ENCODE measurements around the gene DOCK2.

Gene DOCK2

DNA sequence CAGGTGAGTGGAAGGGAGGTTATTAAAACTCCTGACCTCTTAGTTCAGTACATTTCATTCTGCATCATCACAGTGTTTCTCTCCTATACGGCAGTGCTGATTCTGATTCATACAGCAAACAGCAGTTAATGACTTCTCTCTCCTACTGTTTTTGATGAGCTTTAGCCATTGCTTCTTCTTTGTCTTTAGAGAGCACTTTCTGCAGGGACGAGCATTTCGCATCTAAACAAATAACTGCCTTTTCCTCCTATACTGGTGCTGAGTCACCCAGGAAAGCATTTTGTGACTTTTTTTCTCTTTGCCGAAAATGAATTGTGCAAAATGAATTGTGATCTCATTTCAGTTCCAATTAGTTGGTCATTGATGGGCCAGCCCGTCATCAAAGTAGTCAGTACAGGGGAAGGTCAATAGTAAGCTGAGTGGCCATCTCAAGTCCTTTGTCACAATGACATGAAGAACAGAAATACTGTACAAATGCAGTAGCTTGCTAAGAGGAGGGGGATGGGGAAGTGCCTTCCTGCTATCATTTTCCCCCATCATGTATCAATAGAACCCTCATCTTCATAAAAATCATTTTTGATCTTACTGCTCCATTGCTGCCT lies 244.7 kb downstream of the DOCK2 start:
- Histone ChIP-seq H3K4me3 (ENCODE audit: low read length in 2 of 2) (no peak overlapping the region), H3K4me1 (ENCODE audit: control insufficient read depth in 2 of 2, insufficient read depth in 1 of 2, low read depth in 1 of 2, low read length in 2 of 2) (peaks cover 0 to 2% of the 10 kb centered on the region in 2 donors), H4K8ac (ENCODE audit: low read depth, low read length) (no peak overlapping the region), H3K27me3 (ENCODE audit: control insufficient read depth in 3 of 3, insufficient read depth in 3 of 3, low read depth in 1 of 3, low read length in 3 of 3) (no peaks in the 10 kb centered on the region), H3K4ac (ENCODE audit: low read length) (no peak overlapping the region), H3K27ac (replicated peaks; ENCODE audit: low read length) (no peak overlapping the region), H2BK120ac (ENCODE audit: low read depth, low read length) (no peak overlapping the region), H2BK15ac (ENCODE audit: low read length) (no peak overlapping the region), H2BK12ac (ENCODE audit: low read length) (no peak overlapping the region), H3K14ac (ENCODE audit: low read length) (no peak overlapping the region), H3K36me3 (replicated peaks in 1 of 2; ENCODE audit: control insufficient read depth in 2 of 2, insufficient read depth in 2 of 2, low read length in 2 of 2) (no peaks in the 10 kb centered on the region), H3K4me2 (ENCODE audit: insufficient read depth, low read length, poor library complexity, severe bottlenecking) (no peak overlapping the region), H4K91ac (ENCODE audit: low read depth, low read length, poor library complexity) (no peak overlapping the region), H3K18ac (ENCODE audit: low read length) (no peak overlapping the region), H3K79me1 (ENCODE audit: low read depth, low read length) (no peaks in the 10 kb centered on the region), H3K23ac (ENCODE audit: low read depth, low read length, poor library complexity) (no peak overlapping the region), H3K9me3 (replicated peaks in 1 of 2; ENCODE audit: control insufficient read depth in 2 of 2, insufficient read depth in 1 of 2, low read depth in 1 of 2, low read length in 2 of 2) (no peaks in the 10 kb centered on the region), H2AFZ (ENCODE audit: low read length) (no peak overlapping the region), H2AK5ac (ENCODE audit: low read depth, low read length) (no peak overlapping the region), H3K9ac (ENCODE audit: low read depth, low read length, poor library complexity) (no peak overlapping the region), H2BK5ac (ENCODE audit: low read length) (no peak overlapping the region)
- no CpG with 5 or more reads among the region's 5 CpGs for WGBS, 2 donors (ENCODE audit: extremely low coverage in 2 of 2, insufficient read length in 2 of 2, insufficient replicate concordance in 1 of 2)
- DNase-seq (ENCODE audit: low spot score): no peak

DNA sequence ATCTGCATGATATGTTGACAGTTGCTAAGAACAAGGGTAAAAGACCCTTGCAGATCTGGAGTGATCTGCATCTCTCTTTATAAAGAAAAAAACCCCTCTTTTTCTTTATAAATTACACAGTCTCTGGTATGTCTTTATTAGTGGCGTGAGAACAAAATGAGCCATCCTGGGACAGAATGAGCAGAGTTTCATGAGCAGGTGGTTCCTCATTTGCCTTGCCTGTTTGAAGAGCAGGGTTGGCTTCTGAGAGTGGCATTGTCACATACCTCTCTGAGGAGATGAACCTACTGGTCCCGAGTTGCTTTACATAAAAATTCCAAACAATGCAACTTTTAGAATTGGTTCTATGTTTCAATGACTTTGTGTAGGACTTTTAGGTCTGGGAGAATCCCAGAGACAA lies 249.0 kb downstream of the DOCK2 start:
- no CpG with 5 or more reads among the region's 2 CpGs for WGBS, 2 donors (ENCODE audit: extremely low coverage in 2 of 2, insufficient read length in 2 of 2, insufficient replicate concordance in 1 of 2)
- Histone ChIP-seq H3K14ac (ENCODE audit: low read length) (no peak overlapping the region), H2BK5ac (ENCODE audit: low read length) (no peak overlapping the region), H3K79me1 (ENCODE audit: low read depth, low read length) (no peaks in the 10 kb centered on the region), H3K4me2 (ENCODE audit: insufficient read depth, low read length, poor library complexity, severe bottlenecking) (no peak overlapping the region), H2AK5ac (ENCODE audit: low read depth, low read length) (no peak overlapping the region), H3K9me3 (replicated peaks in 1 of 2; ENCODE audit: control insufficient read depth in 2 of 2, insufficient read depth in 1 of 2, low read depth in 1 of 2, low read length in 2 of 2) (no peaks in the 10 kb centered on the region), H3K23ac (ENCODE audit: low read depth, low read length, poor library complexity) (no peak overlapping the region), H2BK15ac (ENCODE audit: low read length) (no peak overlapping the region), H3K9ac (ENCODE audit: low read depth, low read length, poor library complexity) (no peak overlapping the region), H3K4me3 (ENCODE audit: low read length in 2 of 2) (no peak overlapping the region), H2BK12ac (ENCODE audit: low read length) (no peak overlapping the region), H3K27ac (replicated peaks; ENCODE audit: low read length) (no peak overlapping the region), H3K27me3 (ENCODE audit: control insufficient read depth in 3 of 3, insufficient read depth in 3 of 3, low read depth in 1 of 3, low read length in 3 of 3) (no peaks in the 10 kb centered on the region), H2BK120ac (ENCODE audit: low read depth, low read length) (no peak overlapping the region), H2AFZ (ENCODE audit: low read length) (no peak overlapping the region), H3K4ac (ENCODE audit: low read length) (no peak overlapping the region), H4K8ac (ENCODE audit: low read depth, low read length) (no peak overlapping the region), H3K36me3 (replicated peaks in 1 of 2; ENCODE audit: control insufficient read depth in 2 of 2, insufficient read depth in 2 of 2, low read length in 2 of 2) (no peaks in the 10 kb centered on the region), H3K4me1 (ENCODE audit: control insufficient read depth in 2 of 2, insufficient read depth in 1 of 2, low read depth in 1 of 2, low read length in 2 of 2) (peaks cover 0 to 2% of the 10 kb centered on the region in 2 donors), H4K91ac (ENCODE audit: low read depth, low read length, poor library complexity) (no peak overlapping the region), H3K18ac (ENCODE audit: low read length) (no peak overlapping the region)
- no peak for DNase-seq (ENCODE audit: low spot score)

DNA sequence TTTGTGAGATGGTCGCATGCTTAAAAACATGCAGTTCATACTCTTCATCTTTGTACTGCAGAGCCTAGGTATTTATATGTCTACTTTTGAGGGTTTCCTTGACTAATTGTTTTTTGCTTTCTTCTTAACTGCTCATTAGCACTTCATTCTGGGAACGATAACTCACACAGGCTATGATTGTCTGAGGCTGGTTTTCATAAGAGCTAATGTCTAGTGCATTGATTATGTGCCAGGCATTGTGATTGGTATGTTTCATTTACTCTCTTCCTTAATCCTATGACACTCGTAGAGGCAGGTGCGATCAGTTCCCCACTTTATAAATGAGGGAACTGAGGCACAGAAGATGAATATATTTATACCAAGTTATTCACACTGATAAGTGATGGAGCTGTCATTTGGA lies 249.6 kb downstream of the DOCK2 start:
- no peak overlapping the region for H2BK12ac ChIP-seq (ENCODE audit: low read length)
- no peak for DNase-seq (ENCODE audit: low spot score)

DNA sequence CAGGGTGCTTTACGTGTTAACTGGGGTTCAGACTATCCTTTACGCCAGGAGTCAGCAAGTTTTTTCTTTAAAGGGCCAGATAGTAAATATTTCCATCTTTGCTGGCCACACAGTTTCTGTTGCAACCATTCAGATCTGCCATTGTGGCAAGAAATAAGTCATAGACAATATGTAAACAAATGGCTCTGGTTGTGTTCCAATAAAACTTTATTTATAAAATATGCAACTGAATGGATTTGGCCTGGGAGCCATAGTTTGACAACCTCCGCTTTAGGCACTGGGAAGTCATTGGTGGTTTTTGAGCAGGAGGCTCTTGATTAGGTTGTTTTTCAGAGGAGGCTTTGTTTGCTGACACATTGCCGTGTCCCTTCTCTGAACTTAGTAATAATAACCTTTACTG lies 252.5 kb downstream of the DOCK2 start:
- DNase-seq (ENCODE audit: low spot score): no peak
- Histone ChIP-seq H2BK5ac (ENCODE audit: low read length) (no peak overlapping the region), H4K91ac (ENCODE audit: low read depth, low read length, poor library complexity) (no peak overlapping the region), H3K18ac (ENCODE audit: low read length) (no peak overlapping the region), H3K27ac (replicated peaks; ENCODE audit: low read length) (no peak overlapping the region), H3K27me3 (ENCODE audit: control insufficient read depth in 3 of 3, insufficient read depth in 3 of 3, low read depth in 1 of 3, low read length in 3 of 3) (peaks cover 0 to under 1% (median 0%) of the 10 kb centered on the region in 3 experiments), H3K14ac (ENCODE audit: low read length) (no peak overlapping the region), H3K4me3 (ENCODE audit: low read length in 2 of 2) (no peak overlapping the region), H2BK120ac (ENCODE audit: low read depth, low read length) (no peak overlapping the region), H3K36me3 (replicated peaks in 1 of 2; ENCODE audit: control insufficient read depth in 2 of 2, insufficient read depth in 2 of 2, low read length in 2 of 2) (no peaks in the 10 kb centered on the region), H3K4me2 (ENCODE audit: insufficient read depth, low read length, poor library complexity, severe bottlenecking) (no peak overlapping the region), H3K79me1 (ENCODE audit: low read depth, low read length) (no peaks in the 10 kb centered on the region), H3K9ac (ENCODE audit: low read depth, low read length, poor library complexity) (no peak overlapping the region), H2AK5ac (ENCODE audit: low read depth, low read length) (no peak overlapping the region), H3K4me1 (ENCODE audit: control insufficient read depth in 2 of 2, insufficient read depth in 1 of 2, low read depth in 1 of 2, low read length in 2 of 2) (no peaks in the 10 kb centered on the region), H3K23ac (ENCODE audit: low read depth, low read length, poor library complexity) (no peak overlapping the region), H2AFZ (ENCODE audit: low read length) (no peak overlapping the region), H2BK15ac (ENCODE audit: low read length) (no peak overlapping the region), H3K9me3 (replicated peaks in 1 of 2; ENCODE audit: control insufficient read depth in 2 of 2, insufficient read depth in 1 of 2, low read depth in 1 of 2, low read length in 2 of 2) (no peaks in the 10 kb centered on the region), H4K8ac (ENCODE audit: low read depth, low read length) (no peak overlapping the region), H3K4ac (ENCODE audit: low read length) (no peak overlapping the region), H2BK12ac (ENCODE audit: low read length) (no peak overlapping the region)
- whole genome bisulfite sequencing, 2 donors (ENCODE audit: extremely low coverage in 2 of 2, insufficient read length in 2 of 2, insufficient replicate concordance in 1 of 2): no CpG with 5 or more reads among the region's 4 CpGs

More for the DNA sequence above, 249.6 kb downstream of the DOCK2 start:
- no peak overlapping the region for H2BK15ac ChIP-seq (ENCODE audit: low read length)
- H3K79me1 ChIP-seq (ENCODE audit: low read depth, low read length): no peaks in the 10 kb centered on the region
- no peak overlapping the region for H3K4me2 ChIP-seq (ENCODE audit: insufficient read depth, low read length, poor library complexity, severe bottlenecking)
- H3K4me3 ChIP-seq (ENCODE audit: low read length in 2 of 2): no peak overlapping the region
- peaks cover 0 to 2% of the 10 kb centered on the region in 2 donors for H3K4me1 ChIP-seq (ENCODE audit: control insufficient read depth in 2 of 2, insufficient read depth in 1 of 2, low read depth in 1 of 2, low read length in 2 of 2)
- H2AFZ ChIP-seq (ENCODE audit: low read length): no peak overlapping the region
- H3K4ac ChIP-seq (ENCODE audit: low read length): no peak overlapping the region
- H3K14ac ChIP-seq (ENCODE audit: low read length): no peak overlapping the region
- no peak overlapping the region for H3K9ac ChIP-seq (ENCODE audit: low read depth, low read length, poor library complexity)
- H3K27me3 ChIP-seq (ENCODE audit: control insufficient read depth in 3 of 3, insufficient read depth in 3 of 3, low read depth in 1 of 3, low read length in 3 of 3): no peaks in the 10 kb centered on the region
- H3K36me3 ChIP-seq (replicated peaks in 1 of 2; ENCODE audit: control insufficient read depth in 2 of 2, insufficient read depth in 2 of 2, low read length in 2 of 2): no peaks in the 10 kb centered on the region
- H2BK5ac ChIP-seq (ENCODE audit: low read length): no peak overlapping the region
- H2AK5ac ChIP-seq (ENCODE audit: low read depth, low read length): no peak overlapping the region
- no peaks in the 10 kb centered on the region for H3K9me3 ChIP-seq (replicated peaks in 1 of 2; ENCODE audit: control insufficient read depth in 2 of 2, insufficient read depth in 1 of 2, low read depth in 1 of 2, low read length in 2 of 2)
- H3K27ac ChIP-seq (replicated peaks; ENCODE audit: low read length): no peak overlapping the region
- H3K23ac ChIP-seq (ENCODE audit: low read depth, low read length, poor library complexity): no peak overlapping the region
- no peak overlapping the region for H4K91ac ChIP-seq (ENCODE audit: low read depth, low read length, poor library complexity)
- H2BK120ac ChIP-seq (ENCODE audit: low read depth, low read length): no peak overlapping the region
- H4K8ac ChIP-seq (ENCODE audit: low read depth, low read length): no peak overlapping the region
- no CpG with 5 or more reads among the region's 4 CpGs for WGBS, 2 donors (ENCODE audit: extremely low coverage in 2 of 2, insufficient read length in 2 of 2, insufficient replicate concordance in 1 of 2)
- H3K18ac ChIP-seq (ENCODE audit: low read length): no peak overlapping the region

Measured in neuronal stem cell (in vitro differentiated cells).